ENCODE measurements around the gene COA7.

GRCh38 chr1:52665006-52665941 is 32.9 kb downstream of the COA7 start:
- TF ChIP-seq CTCF (IDR thresholded peaks at IDR 0.05) (no peak), POLR2A (IDR thresholded peaks at IDR 0.05) (no peak)

Measured in vagina (tissue), 2 donors.